ENCODE measurements around the gene COL20A1.
"Not testable (repeated sequence)": the region's sequence is repeated elsewhere in the genome, so short reads cannot be mapped to it uniquely, and the experiment has no call there.

COL20A1 gene

DNA sequence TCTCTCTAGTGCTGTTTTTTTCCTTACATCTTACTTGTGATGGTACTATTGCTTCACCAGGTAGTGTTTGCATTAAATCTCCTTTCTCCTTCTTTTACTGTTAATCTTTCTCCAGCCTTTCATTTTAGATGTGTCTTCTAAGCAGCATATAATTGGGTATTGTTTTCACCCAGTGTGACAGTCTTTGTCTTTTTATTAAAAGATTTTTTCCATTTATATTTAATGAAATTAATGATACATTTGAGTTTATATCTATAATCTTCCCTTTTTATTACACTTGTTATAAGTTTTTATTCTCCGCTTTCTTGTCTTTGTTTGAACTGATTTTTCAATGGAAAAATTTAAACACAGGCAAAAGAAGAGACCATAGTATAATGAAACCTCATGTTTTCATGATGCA is 8.7 kb downstream of the COL20A1 start:
- POLR2A ChIA-PET, result no interaction called here
- TF ChIP-seq, protein P1, sequence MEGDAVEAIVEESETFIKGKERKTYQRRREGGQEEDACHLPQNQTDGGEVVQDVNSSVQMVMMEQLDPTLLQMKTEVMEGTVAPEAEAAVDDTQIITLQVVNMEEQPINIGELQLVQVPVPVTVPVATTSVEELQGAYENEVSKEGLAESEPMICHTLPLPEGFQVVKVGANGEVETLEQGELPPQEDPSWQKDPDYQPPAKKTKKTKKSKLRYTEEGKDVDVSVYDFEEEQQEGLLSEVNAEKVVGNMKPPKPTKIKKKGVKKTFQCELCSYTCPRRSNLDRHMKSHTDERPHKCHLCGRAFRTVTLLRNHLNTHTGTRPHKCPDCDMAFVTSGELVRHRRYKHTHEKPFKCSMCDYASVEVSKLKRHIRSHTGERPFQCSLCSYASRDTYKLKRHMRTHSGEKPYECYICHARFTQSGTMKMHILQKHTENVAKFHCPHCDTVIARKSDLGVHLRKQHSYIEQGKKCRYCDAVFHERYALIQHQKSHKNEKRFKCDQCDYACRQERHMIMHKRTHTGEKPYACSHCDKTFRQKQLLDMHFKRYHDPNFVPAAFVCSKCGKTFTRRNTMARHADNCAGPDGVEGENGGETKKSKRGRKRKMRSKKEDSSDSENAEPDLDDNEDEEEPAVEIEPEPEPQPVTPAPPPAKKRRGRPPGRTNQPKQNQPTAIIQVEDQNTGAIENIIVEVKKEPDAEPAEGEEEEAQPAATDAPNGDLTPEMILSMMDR (IDR thresholded peaks at IDR 0.05; ENCODE audit: insufficient read depth, low read length, missing control alignments), result no peak
- CTCF ChIA-PET, result interaction anchor here (1.2 to 1.3 kb wide), 2 partner anchors 9 to 79 kb away, joined by 4 to 5 read pairs; no protein-coding TSS in a partner anchor
- no peak overlapping the region for H3K4me3 ChIP-seq (ENCODE audit: low read depth, low read length)
- no peak for DNase-seq (ENCODE audit: low read depth, low spot score)

DNA sequence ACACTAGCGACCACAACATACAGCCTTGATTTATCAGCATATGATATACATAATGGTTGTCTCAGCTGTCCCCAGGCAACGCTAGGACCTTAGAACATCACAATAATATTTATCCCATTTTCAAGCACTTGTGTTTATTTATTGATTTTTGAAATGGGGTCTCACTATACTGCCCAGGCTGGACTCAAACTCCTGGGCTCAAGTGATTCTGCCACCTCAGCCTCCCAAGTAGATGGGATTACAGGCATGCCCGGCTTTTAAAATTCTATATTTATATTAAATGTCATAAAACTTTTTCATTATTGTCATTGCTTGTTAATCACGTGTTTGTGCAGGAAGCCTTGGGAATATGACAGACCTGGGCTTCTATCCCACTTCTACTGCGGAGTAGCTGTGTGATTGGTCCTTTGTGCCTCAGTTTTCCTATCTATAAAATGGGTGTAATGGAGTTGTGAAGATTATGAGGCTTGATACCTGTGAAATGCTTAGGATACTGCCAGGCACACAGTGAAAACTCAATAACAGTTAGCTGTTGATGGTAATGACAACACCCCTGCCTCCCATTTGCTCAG is 10.2 kb downstream of the COL20A1 start:
- TF ChIP-seq, protein P1 (IDR thresholded peaks at IDR 0.05; ENCODE audit: insufficient read depth, low read length, missing control alignments), result no peak
- H3K4me3 ChIP-seq (ENCODE audit: low read depth, low read length), result no peak overlapping the region
- DNase-seq (ENCODE audit: low read depth, low spot score), result no peak
- ChIA-PET CTCF (interaction anchor here (0.9 kb wide), 1 partner anchor 12 kb away, joined by 3 read pairs; no protein-coding TSS in a partner anchor), POLR2A (no interaction called here)

DNA sequence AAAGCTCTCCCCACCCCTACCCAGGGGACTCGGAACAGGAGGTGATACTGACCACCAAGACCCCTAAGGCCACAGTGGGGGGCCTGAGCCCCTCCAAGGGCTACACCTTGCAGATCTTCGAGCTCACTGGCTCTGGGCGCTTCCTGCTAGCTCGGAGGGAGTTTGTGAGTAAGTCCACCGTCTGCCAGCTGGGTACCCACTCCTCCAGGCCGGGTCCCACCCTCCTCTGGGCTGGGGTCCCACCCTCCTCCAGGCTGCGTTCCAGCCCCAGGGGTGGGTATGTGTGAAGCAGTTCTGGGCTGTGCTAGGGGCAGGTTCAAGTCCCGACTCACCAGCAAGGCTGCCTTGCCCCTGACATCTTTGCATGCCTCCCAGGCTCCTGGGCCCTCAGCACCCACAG is 12.4 kb downstream of the COL20A1 start:
- TF ChIP-seq, protein P1 (IDR thresholded peaks at IDR 0.05; ENCODE audit: insufficient read depth, low read length, missing control alignments), result no peak
- H3K4me3 ChIP-seq (ENCODE audit: low read depth, low read length), result no peak overlapping the region
- ChIA-PET CTCF (no interaction called here), POLR2A (no interaction called here)
- DNase-seq (ENCODE audit: low read depth, low spot score), result no peak

DNA sequence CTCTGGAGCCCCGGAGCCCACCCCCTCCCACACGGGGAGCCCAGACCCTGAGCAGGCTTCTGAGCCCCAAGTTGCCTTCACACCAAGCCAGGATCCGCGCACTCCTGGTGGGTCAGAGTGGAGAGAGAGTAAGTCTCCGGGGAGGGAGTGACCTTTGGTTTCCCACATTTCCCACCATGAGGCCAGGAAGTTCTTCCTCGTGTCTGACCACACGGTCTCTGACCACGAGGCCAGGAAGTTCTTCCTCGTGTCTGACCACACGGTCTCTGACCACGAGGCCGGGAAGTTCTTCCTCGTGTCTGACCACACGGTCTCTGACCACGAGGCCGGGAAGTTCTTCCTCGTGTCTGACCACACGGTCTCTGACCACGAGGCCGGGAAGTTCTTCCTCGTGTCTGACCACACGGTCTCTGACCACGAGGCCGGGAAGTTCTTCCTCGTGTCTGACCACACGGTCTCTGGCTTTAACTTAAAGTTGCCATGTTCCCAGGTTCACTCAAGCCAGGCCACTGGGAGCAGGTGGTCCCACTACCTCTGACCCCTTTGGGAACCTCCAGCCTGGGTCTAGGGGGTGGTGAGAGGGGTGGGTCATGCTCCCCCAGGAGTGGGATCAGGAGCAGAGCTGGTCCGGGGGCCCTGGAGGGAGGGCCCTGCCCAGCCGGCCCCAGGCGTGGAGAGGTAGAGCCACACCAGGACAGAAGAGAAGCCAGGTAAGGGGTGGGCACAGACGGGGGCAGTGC is 13.1 kb downstream of the COL20A1 start:
- CTCF ChIA-PET; H3K4me3 ChIP-seq (ENCODE audit: low read depth, low read length); POLR2A ChIA-PET; DNase-seq (ENCODE audit: low read depth, low spot score): not testable (repeated sequence)

DNA sequence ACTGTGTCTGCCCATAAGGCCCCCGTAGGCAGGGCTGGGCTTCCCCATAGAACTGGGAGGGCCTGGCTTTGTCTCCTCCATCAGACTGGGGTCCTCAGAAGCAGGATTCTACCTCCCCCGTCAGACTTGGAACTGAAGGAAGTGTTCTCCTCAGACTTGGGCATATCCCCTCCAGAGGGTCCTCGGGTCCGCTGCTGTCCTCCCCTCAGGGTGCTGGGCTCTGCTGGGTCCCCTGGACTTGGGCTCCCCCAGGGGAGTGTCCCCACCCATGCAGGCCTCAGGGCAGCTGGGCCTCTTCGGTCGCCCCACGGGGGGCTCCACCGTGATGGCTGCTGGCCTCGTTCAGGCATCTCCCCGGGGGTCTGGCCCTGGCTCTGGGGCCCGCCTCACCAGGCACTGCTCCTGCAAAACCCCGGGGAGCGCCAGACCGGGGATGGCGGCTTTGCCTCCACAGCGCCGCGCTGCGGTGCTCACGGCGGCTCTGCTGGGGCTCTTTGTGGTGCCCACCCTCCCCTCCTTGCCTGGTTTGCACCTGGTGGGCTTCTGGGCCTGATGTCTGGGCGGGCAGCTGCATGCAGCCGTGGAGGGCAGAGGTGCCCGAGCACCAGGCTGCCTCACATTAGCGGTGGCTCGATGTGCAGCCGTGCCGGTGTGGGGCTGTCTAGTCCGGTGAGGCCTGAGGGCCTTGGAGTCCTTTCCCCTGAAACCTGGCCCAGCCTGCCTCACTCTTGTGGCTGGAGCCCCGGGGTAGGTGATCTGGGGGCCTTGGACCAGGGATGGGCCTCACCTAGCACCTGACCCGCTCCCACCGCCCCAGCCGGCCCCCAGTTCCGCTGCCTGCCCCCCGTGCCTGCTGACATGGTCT is 13.9 kb downstream of the COL20A1 start:
- H3K4me3 ChIP-seq (ENCODE audit: low read depth, low read length), result no peak overlapping the region
- CTCF ChIA-PET, result interaction anchor here (4.8 kb wide), 1 partner anchor 75 kb away, joined by 79 read pairs; no protein-coding TSS in a partner anchor
- POLR2A ChIA-PET, result no interaction called here
- TF ChIP-seq, protein P1 (IDR thresholded peaks at IDR 0.05; ENCODE audit: insufficient read depth, low read length, missing control alignments), result no peak
- DNase-seq (ENCODE audit: low read depth, low spot score), result no peak

DNA sequence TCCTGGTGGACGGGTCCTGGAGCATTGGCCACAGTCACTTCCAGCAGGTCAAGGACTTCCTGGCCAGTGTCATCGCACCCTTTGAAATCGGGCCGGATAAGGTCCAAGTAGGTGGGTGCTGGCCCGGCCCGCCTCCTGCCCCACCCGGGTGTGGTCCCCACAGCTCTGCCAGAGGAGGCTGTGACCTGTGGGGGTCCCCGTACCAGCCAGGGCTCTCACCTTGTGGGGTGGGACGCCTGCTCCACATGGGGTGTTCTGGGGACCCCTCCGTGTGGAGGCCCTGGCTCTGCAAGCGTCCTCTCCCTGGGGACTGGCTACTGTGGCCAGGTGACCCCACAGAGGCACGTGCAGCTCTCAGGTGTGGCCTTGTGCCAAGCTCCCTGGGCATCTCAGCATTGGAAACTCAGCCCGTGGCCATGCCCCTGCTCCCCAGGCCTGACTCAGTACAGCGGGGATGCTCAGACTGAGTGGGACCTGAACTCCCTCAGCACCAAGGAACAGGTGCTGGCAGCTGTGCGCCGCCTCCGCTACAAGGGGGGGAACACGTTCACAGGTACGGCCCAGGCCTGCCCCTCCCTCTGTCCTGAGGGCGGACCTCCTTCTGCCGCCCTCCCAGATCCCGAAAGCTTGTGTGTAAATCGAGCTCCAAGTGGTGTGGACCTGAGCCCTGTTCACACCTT is 14.7 kb downstream of the COL20A1 start:
- ChIA-PET POLR2A (no interaction called here), CTCF (interaction anchor here (1.4 to 4.8 kb wide), 9 partner anchors 8 to 189 kb away, joined by 3 to 79 read pairs (median 21); no protein-coding TSS in a partner anchor)
- TF ChIP-seq, protein P1 (IDR thresholded peaks at IDR 0.05; ENCODE audit: insufficient read depth, low read length, missing control alignments), result no peak
- DNase-seq (ENCODE audit: low read depth, low spot score), result no peak
- H3K4me3 ChIP-seq (ENCODE audit: low read depth, low read length), result no peak overlapping the region
